GM19043 (cell line): Measurements from ENCODE around the gene ZFHX3.
"Not testable (repeated sequence)": the region's sequence is repeated elsewhere in the genome, so short reads cannot be mapped to it uniquely, and the experiment has no call there.

Experiments used
- ATAC-seq: cut with Tn5 transposase; IDR thresholded peaks from one replicate; pipeline ENCODE4 v1.9.1; 2021; ENCODE audit warnings: low read depth; ENCODE audit not compliant: unreplicated experiment

Gene ZFHX3

GRCh38 chr16:73000907-73001521 is 46.9 kb downstream of the ZFHX3 start:
- ATAC-seq = no peak

DNA sequence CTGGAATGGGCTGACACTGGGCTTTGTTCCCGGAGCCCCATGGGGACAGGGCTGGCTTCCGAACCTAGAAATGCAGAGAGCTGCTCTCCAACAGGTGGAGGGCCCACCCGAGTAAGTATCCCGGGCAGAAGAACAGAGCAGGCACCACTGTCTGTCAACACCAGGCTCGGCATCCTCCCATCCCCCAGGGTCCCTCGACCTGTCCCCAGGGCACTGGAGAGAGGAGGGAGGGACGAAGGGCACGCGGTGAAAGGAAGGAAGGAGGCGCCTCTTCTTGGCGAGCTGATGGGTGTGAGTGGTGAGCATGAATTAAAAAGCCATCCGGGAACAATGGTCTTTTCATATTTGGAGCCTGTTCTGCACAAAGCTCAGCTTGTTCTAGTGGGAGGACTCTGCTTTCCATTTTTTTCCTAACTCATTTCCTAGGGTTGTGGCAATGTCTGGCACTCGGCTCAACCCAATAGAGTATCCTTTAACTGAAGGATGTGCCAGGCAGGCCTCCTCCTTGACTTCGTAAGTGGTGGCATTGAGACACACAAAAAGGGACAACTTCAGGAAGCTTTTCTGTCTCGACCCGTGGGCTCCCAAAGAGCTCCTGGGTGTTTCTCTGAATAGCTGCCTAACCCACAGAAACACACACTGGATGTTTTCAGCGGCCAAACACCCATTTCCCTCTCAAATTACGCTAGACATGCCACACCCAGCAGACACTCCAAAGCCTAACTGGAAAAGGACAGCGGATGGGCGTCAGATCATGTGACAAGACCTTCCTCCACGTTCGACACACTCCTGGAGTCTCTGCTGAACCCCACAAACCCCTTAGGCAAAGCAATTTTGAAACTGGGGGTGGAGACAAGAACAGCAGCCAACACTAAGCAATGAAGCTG is 47.7 kb downstream of the ZFHX3 start:
- no peak for ATAC-seq

- ATAC-seq = no peak
Measured at GRCh38 chr16:72999541-73000019, 48.3 kb downstream of the ZFHX3 start.

- no peak for ATAC-seq
Measured at GRCh38 chr16:72997141-72997542, 50.8 kb downstream of the ZFHX3 start.

GRCh38 chr16:72996291-72997062 is 51.5 kb downstream of the ZFHX3 start:
- ATAC-seq = no peak

DNA sequence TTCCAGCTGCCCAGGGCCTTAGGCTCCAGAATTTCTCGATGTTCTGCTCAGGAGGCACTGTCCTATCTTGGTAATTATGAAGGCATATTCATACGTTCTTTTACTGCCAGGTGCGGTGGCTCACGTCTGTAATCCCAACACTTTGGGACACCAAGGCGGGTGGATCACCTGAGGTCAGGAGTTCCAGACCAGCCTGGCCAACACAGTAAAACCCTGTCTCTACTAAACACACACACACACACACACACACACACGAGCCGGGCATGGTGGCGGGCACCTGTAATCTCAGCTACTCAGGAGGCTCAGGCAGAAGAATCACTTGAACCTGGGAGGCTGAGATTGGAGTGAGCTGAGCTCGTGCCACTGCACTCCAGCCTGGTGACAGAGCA is 52.1 kb downstream of the ZFHX3 start:
- not testable (repeated sequence) for ATAC-seq

GRCh38 chr16:72995151-72995881 is 52.6 kb downstream of the ZFHX3 start:
- no peak for ATAC-seq

GRCh38 chr16:72992142-72992601 is 55.8 kb downstream of the ZFHX3 start:
- ATAC-seq = no peak

GRCh38 chr16:72991644-72992043 is 56.3 kb downstream of the ZFHX3 start:
- ATAC-seq = no peak

GRCh38 chr16:72991211-72991610 is 56.7 kb downstream of the ZFHX3 start:
- ATAC-seq = no peak

- ATAC-seq = no peak
Measured at GRCh38 chr16:72990571-72990970, 57.4 kb downstream of the ZFHX3 start.

DNA sequence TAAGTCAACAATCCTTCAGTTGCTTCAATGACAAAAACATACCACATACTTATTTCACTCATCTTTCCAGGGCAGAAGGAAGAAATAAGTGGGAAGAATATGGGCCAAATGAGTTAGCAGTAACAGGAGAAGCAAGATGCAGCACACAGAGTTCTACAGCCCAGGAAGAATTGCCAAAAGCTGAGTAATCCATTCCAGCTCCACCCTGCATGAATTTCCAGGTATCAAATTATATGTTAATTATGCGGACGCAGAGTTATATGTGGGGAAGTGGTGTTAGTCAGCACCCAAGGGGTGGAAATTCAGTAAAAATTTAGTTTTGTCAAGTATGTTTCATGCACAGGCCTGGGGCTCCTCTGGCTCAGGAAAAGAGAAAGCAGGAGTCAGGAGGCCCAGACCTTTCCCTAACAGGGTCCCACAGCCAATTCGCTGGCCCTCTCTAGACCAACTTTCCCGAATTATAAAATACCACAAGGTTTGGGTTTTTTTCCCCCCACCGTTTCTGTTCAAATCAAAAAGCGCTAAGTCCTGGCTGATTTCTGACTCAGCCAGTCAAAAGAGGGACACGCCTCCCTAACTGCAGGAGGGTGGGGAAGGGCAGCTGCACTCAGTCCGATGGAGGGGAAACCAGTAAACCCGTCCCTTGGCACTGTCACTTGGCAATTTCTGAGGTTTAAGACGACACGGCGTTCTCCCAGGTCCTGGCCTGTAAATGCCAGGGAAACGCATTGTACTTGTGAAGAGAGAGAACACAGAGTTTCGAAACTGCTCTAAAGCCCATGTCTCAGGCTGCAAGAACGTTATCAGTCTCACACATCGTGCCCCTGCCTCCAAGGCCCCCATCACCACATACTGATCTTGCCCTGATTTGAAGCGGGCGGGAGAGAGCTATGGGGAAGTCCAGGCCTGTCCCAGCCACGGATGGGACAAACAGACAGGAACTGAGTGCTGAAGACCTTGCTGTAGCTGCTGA is 58.1 kb downstream of the ZFHX3 start:
- no peak for ATAC-seq

DNA sequence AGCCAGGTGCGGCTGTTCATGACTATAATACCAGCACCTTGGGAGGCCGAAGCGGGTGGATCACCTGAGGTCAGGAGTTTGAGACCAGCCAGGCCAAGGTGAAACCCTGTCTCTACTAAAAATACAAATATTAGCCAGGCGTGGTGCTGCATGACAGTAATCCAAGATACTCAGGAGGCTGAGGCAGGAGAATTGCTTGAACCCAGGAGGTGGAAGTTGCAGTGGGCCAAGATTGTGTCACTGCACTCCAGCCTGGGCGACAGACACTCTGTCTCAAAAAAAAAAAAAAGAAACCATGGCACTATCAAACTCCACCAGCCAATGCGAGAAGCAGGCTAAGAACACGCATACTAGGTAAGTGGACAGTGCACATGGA is 58.7 kb downstream of the ZFHX3 start:
- ATAC-seq = not testable (repeated sequence)

- no peak for ATAC-seq
Measured at GRCh38 chr16:72988569-72988968, 59.4 kb downstream of the ZFHX3 start.

DNA sequence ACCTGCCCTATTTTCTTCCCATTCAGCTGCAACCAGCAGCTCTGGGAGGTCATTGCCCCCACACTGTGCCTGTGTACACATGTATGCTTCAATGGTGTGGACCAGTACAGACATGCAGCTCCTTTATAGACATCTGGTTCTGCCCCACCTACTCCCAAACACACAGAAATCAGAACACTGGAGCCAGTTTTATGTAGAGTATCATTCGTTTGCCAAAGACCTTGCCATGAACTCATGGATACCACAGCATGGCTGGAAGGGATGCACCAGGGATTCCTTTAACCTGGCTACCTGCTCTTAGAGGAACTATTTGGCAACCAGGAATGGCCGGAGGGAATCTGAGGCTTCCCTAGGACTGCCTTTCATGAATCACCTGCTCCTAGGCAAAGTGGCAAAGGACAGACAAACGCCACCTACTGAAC is 60.4 kb downstream of the ZFHX3 start:
- ATAC-seq = no peak

- ATAC-seq = no peak
Measured at GRCh38 chr16:72985995-72986394, 61.9 kb downstream of the ZFHX3 start.

- ATAC-seq = no peak
Measured at GRCh38 chr16:72985148-72985941, 62.6 kb downstream of the ZFHX3 start.

GRCh38 chr16:72983728-72984350 is 64.1 kb downstream of the ZFHX3 start:
- ATAC-seq = no peak
